GM19467 (cell line): ENCODE measurements around the gene RXFP2.

ENCODE experiments used
- ATAC-seq: cut with Tn5 transposase; IDR thresholded peaks from one replicate; pipeline ENCODE4 v1.9.1; 2021; ENCODE audit warnings: mild to moderate bottlenecking, moderate library complexity; ENCODE audit not compliant: unreplicated experiment

RXFP2 gene

DNA sequence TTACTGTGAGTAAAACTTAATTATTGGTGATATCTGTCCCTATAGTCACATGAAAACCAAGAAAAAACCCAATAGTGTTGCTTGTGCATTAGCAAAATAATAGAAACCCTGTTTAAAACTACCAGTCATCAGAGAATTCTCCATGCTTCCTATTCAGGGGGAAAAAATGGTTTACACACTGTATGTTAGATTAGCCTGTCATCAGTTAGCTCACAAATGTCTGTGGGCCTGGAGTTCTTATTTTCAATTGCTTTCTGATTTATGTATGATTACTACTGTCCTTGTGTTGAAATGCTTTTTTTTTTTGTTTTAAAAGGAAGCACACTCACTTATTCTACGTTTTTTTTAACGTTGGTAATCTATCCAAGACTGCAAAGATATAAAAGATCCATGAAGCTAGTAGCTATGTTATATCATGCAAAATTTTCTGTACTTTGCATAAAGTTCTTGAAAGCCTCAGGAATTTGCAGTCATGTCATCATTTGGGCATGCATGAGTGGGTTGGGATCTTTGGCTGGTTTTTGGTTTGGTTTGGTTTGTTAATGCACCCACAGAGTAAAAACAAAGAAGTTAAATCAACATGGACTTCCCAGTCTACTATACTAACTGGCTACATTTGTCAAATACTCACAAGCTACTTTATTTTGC is 25.9 kb downstream of the RXFP2 start:
- no peak for ATAC-seq

DNA sequence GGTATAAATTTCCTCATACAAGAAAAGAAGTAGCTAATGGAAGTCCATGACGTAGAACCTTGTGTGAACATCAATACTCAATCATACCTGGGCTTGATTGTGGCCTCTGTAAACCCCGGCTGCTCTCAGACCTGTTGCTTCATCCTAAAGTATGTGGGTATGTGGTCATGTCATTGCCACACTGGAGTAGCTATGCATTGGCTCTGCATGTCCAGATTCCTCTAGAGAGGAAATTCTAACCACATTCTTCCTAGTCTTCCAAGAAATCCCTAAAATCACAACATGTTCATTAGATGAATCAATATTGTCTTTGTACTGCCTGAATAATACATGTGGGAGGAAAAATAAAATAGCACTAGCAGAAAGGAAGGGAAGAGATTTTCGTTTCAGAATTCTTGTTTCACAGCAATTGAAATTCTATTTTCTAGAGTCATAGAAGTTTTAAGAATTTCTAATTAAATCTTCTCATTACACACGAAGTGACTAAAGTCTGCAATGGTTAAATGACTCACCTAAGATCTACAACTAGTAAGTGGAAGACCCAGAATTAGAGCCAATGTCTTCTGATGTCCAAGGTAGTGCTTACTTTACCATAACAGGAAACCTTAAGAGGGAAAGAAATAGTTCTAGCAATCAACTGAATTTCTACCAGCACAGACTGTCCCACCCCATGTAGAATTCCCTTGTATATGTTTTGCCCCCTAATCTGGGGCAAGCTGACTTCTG is 28.0 kb downstream of the RXFP2 start:
- no peak for ATAC-seq

GRCh38 chr13:31768351-31768750 is 29.0 kb downstream of the RXFP2 start:
- ATAC-seq = no peak

DNA sequence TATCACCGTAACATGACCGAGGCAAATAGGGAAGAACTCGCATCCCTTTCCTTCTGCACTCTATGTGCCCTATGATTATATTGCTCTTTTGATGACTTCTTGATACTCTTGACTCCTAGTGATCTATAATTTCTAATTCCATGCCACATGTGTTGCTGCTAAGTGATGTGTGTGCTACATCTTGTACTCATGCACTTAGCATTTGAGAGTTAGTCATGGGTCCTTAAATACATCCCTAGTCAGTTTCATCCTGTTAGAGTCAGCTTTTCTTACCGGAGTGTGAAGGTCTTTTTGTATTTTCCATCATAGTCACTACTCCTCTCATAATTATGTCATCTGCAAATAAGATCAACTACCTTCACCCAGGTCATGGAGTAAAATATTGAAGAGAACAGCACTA is 30.2 kb downstream of the RXFP2 start:
- no peak for ATAC-seq

GRCh38 chr13:31772231-31772630 is 32.9 kb downstream of the RXFP2 start:
- no peak for ATAC-seq

DNA sequence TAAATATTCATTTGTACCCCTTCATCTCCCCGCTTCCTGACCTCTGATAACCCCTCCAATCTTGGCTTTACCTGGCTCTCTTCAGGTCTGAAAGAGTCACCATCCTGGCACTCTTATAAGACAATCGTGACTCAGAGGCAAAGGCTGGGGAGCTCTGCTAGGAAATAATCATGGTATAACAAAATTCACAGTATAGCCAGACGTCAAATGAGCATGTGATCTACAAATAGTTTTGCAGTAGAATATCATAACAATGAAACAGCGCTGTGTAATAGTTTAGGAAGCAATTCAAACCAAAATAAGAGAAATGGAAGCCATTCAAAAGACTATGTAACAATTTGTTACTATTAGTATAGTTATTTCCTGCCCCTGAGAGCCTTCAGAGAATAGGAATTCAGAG is 34.2 kb downstream of the RXFP2 start:
- ATAC-seq = no peak

DNA sequence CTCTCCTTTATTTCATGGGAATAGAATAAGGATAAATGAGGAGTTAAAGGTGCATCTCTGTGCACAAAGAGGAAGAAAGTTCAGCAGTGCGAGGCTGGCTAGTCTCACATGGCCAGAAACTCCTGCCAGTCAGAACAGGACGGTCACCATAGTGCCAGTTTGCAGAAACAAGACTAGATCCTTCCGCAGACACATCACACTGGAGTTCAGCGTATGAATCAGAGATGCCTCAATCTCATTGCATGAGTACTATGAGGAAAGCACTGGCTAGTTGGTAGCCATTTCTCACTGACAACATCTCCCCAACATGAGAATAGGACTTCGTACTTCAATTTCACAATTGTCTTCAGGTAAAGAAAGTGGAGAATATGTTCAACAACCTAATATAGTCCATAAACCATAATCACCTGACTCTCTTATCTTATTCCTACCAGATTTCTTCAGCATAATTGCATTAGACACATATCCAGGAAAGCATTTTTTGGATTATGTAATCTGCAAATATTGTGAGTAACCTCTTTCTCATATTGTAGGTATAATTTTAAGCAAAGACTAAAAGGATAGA is 34.9 kb downstream of the RXFP2 start:
- ATAC-seq = no peak

DNA sequence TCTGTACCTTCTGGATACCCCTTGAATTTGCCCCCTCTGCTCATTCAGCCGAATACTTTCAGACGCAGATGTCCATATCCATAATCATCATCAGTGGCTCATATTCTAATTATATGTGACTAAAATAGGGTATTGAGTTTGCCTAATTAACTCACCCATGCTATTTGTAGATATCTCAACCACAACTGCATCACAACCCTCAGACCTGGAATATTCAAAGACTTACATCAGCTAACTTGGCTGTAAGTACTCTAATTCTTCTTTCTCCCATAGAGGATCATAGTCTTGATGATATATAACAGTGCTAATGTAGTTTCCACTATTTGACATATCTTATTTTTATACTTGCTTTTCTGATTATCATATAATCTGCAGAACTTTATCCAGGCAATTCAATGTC is 35.8 kb downstream of the RXFP2 start:
- ATAC-seq = no peak

GRCh38 chr13:31775686-31776085 is 36.4 kb downstream of the RXFP2 start:
- no peak for ATAC-seq

DNA sequence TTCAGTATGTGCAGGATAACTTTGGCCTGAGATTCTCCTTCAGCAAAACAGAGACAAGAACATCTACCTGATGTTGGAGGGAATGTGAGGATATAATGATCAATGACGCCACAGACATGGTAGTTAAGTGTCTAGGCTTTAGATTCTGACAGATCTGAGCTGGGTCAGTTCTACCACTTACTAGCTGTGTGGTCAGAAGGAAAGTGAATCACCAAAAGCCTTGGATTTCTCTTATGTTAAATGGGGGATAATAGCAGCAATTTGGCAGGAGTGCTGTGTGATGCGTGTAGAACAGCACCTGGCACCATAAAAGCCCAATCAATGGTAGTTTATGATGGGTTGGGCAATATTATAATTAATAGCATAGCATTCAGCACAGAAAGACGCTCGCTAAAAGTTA is 41.7 kb downstream of the RXFP2 start:
- ATAC-seq = no peak

DNA sequence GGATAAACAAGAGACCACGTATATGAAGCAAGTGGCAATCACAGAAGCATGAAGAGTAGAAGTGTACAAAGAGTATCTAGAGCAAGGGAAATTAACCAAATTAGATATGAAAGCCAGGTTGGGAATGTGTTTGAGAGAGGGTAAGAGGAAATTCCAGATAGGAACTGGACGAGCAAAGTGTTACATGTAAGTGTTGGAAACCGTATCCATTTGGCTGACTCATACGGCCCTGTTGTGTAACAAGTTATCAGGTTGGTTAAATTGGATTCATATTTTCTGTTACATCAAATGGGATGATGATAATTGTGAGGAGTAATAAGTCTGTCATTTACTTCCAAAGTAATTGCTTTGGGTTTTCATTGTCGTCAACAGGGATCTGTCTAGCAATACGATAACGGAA is 46.7 kb downstream of the RXFP2 start:
- no peak for ATAC-seq

- ATAC-seq = no peak
Observed at GRCh38 chr13:31790992-31791391, 51.7 kb downstream of the RXFP2 start.

DNA sequence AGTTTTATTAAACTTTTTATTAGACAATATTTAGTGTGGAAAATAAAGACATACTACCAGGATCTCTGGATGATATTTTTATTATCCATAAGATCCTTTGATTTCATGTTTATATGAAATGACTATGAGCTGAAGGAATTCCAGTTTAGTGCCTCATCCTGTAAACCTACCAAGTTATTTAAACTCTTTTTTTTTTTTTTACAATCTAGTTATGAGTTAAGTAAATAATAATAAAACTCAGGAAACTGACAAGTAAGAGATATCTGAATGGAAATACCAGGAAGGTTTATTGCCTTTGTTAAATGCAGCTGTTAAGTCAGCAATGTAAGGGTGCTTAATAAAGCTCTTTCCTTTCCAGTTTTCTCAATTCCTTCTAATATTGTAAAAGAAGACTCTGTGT is 53.9 kb downstream of the RXFP2 start:
- ATAC-seq = no peak

- no peak for ATAC-seq
Observed at GRCh38 chr13:31794452-31794851, 55.1 kb downstream of the RXFP2 start.

DNA sequence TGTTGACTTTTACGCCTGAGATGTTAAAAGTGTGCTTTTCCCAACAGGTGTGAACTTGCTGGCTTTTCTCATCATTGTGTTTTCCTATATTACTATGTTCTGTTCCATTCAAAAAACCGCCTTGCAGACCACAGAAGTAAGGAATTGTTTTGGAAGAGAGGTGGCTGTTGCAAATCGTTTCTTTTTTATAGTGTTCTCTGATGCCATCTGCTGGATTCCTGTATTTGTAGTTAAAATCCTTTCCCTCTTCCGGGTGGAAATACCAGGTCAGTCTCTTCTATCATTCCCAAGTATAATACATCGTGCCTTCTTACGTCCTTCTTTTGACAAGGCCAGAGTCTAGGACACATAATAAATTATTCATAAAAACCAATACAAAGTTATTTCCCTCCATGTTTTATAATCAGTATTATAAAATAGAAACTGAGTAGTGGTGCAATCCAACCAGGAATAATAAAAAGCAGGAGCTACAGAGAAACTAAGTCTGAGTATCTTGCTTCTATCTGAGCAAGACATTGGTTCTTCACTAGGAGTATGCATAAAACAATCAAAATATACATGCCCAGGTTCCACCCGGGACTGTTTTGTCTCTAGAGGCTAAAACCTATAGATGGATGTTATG is 57.9 kb downstream of the RXFP2 start:
- ATAC-seq = no peak

GRCh38 chr13:31798189-31798588 is 58.9 kb downstream of the RXFP2 start:
- ATAC-seq = no peak

DNA sequence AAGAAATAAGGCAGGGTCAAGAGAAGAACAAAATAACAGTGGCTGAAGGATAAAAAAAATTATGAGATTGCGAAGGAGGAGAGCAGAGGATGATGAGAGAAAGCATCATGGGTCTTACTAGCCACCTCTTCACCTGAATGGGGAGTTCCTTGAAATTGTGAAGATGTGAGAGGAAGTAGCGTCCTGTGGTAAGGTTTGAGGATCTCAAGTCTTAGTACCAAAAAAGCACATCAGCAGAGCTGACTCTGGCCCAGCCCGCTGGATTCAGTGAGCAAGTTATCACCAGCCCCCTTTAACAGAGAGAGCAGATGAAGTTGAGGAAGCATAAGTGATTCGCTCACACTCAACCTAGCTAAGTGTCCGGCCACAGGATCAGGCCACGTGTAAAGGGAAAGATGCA is 61.8 kb downstream of the RXFP2 start:
- no peak for ATAC-seq

GRCh38 chr13:31803311-31803710 is 64.0 kb downstream of the RXFP2 start:
- no peak for ATAC-seq

GRCh38 chr13:31805841-31806240 is 66.5 kb downstream of the RXFP2 start:
- ATAC-seq = no peak

- ATAC-seq = no peak
Observed at GRCh38 chr13:31807090-31807541, 67.8 kb downstream of the RXFP2 start.

DNA sequence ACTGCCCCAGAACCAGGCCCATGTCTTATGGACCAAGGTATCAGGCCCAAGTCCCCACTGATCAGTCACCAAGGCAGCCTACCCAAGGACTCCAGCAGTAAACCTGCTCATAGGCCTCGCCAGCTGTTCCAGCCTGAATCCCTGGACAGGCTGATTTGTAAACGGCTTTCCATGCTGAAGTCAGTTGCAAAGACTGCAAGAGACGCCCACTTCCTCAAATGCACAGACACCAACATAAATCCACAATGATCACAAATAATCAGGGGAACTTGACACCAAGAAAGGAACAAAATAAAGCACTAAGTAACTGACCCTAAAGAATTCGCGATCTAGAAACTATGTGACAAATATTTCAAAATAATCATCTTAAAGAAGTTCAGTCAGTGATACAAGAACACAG is 75.2 kb downstream of the RXFP2 start:
- ATAC-seq = no peak
